Spinal cord (tissue), 10 donors: ENCODE measurements around the gene SLC6A8. TPM values are rescaled to one million over a fixed set of nuclear protein-coding genes. Genes with fewer than 3 reads are reported as not detected.

Source experiments
- DNase-seq, 6 donors: peaks; one replicate each; pipeline versions ENCODE4 v3.0.0 to v3.0.0-alpha.2; 2013 to 2015; ENCODE audit warnings: low spot score in 6 of 6, low read depth in 4 of 6
- H3K27ac ChIP-seq: one replicate; pipeline ENCODE4 v1.5.1; 2013; ENCODE audit warnings: low read depth, low read length, control low read depth
- H3K27me3 ChIP-seq: one replicate; pipeline ENCODE4 v1.6.1; 2013; ENCODE audit warnings: low read length; ENCODE audit not compliant: control insufficient read depth, insufficient read depth
- H3K36me3 ChIP-seq: one replicate; pipeline ENCODE4 v1.6.1; 2013; ENCODE audit warnings: low read length; ENCODE audit not compliant: control insufficient read depth, insufficient read depth
- H3K4me1 ChIP-seq: one replicate; pipeline ENCODE4 v1.6.1; 2013; ENCODE audit warnings: low read length; ENCODE audit not compliant: control insufficient read depth, insufficient read depth
- H3K4me3 ChIP-seq: one replicate; pipeline ENCODE4 v1.5.1; 2013; ENCODE audit warnings: low read depth, low read length, control low read depth
- H3K9me3 ChIP-seq: one replicate; pipeline ENCODE4 v1.6.1; 2013; ENCODE audit warnings: low read length; ENCODE audit not compliant: control insufficient read depth, insufficient read depth
- WGBS: methylation state at CpG from one replicate; pipeline ENCODE4 v1.1.5; 2013; ENCODE audit warnings: missing lambda C conversion rate; ENCODE audit not compliant: insufficient coverage; 5-methylcytosine and 5-hydroxymethylcytosine counted together
- polyA plus RNA-seq, 2 donors: library from polyadenylated mRNA; unstranded; fragments of 120-200 nt; gene quantifications; one replicate each; pipeline ENCODE4 v1.2.1, GENCODE V29; 2013; ENCODE audit not compliant: insufficient read length in 2 of 2
- total RNA-seq, 2 donors: library from RNA; depleted of rRNA in 1 of 2; stranded (reverse); fragments of 120-200 nt in 1 of 2; fragments of >200 nt in 1 of 2; gene quantifications; one replicate each; pipeline versions ENCODE4 v1.2.3 to v1.2.4, GENCODE V29; 2013 to 2014
- donor health status: healthy.

The SLC6A8 gene
- total and polyA plus RNA-seq, 4 donors: 22.3 to 77.0 (median 47.5) TPM

- no peaks in the 10 kb centered on the region for H3K4me1 ChIP-seq
- no peaks in the 10 kb centered on the region for H3K36me3 ChIP-seq
- DNase-seq: no peak
- peaks cover 12% of the 10 kb centered on the region for H3K27me3 ChIP-seq
- no peaks in the 10 kb centered on the region for H3K9me3 ChIP-seq
- 71% methylated on average over 1 of the region's 3 CpGs for WGBS
- H3K4me3 ChIP-seq: no peak overlapping the region
- H3K27ac ChIP-seq: no peak overlapping the region
Observed at GRCh38 chrX:153659268-153659667, 28.5 kb upstream of the SLC6A8 start.

DNA sequence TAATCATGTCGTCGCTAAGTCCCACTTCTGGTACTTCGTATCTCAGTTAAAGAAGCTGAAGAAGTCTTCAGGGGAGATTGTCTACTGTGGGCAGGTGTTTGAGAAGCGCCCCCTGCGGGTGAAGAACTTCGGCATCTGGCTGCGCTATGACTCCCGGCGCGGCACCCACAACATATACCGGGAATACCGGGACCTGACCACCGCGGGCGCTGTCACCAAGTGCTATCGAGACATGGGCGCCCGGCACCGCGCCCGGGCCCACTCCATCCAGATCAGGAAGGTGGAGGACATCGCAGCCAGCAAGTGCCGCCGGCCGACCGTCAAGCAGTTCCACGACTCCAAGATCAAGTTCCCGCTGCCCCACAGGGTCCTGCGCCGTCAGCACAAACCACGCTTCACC, 25.5 kb upstream of the SLC6A8 start:
- Histone ChIP-seq H3K27me3 (peaks cover 12% of the 10 kb centered on the region), H3K4me1 (peaks cover under 1% of the 10 kb centered on the region), H3K27ac (no peak overlapping the region), H3K9me3 (no peaks in the 10 kb centered on the region), H3K36me3 (no peaks in the 10 kb centered on the region), H3K4me3 (no peak overlapping the region)
- 20% methylated on average over 29 of the region's 31 CpGs for WGBS
- no peak for DNase-seq

DNA sequence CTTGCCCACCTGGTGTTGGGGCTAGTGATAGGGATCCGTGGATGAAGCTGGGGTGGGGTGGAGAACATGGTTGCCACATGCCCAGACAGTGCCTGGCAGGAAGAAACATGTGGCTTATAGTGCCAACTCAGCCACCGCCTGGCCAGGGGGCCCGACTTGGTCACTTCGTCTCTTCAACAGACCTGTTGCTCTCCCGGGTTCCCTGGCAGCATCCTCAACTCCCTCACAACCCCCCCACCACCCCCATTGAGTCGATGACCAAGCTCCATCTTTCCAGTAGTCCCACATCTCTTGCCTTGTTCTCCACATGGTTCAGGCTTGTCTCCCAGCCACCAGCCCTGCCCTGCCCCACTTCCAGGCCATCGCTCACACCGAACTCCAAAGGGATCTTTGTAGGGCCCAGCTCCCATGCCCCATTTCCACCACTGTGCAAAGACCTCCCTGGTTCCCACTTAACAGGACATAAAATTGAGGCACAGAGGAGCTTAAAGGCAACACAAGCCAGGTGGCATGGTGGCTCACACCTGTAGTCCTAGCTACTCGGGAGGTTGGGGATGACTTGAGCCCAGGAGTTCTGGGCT, 21.9 kb upstream of the SLC6A8 start:
- Histone ChIP-seq H3K4me1 (peaks cover 14% of the 10 kb centered on the region), H3K4me3 (no peak overlapping the region), H3K36me3 (peaks cover 6% of the 10 kb centered on the region), H3K9me3 (no peaks in the 10 kb centered on the region), H3K27ac (no peak overlapping the region), H3K27me3 (peaks cover 12% of the 10 kb centered on the region)
- no peak for DNase-seq
- 83% methylated on average over 8 of the region's 9 CpGs for WGBS

DNA sequence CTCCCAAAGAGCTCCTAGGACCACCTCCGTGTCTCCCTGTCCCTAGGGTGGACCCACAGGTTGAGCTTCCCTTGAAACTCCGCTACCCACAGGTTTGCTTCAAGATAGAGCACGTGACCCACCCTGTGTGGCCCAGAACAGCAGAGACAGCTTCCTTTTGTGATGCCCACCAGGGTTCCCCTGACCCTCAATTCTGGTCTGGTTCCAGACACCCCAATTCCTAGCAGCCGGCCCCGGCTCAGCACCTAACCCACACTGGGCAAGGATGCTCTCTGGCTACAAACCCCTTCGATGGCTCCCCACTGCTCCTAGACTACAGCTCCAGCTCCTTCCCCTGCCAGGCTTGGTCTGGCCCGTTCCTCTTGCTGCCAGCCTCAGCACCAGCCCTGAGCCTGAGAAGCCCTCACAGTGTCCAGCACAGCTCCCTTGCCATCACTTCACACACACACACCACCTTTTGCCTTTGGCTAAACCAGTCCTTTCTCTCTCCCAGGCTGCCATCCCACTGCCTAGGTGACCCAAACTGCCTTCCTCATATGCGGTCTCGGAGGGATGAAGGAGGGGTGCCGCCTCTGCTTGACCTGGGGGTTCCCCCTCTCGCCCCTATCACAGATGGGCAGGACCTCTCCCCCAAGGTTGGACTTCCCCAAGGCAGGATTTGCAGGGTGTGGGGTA, 20.3 kb upstream of the SLC6A8 start:
- WGBS: 73% methylated on average over 7 of the region's 11 CpGs
- H3K27me3 ChIP-seq: peaks cover 2% of the 10 kb centered on the region
- no peak overlapping the region for H3K27ac ChIP-seq
- peaks cover 14% of the 10 kb centered on the region for H3K4me1 ChIP-seq
- H3K36me3 ChIP-seq: peaks cover 21% of the 10 kb centered on the region
- no peak overlapping the region for H3K4me3 ChIP-seq
- no peak for DNase-seq
- no peaks in the 10 kb centered on the region for H3K9me3 ChIP-seq

DNA sequence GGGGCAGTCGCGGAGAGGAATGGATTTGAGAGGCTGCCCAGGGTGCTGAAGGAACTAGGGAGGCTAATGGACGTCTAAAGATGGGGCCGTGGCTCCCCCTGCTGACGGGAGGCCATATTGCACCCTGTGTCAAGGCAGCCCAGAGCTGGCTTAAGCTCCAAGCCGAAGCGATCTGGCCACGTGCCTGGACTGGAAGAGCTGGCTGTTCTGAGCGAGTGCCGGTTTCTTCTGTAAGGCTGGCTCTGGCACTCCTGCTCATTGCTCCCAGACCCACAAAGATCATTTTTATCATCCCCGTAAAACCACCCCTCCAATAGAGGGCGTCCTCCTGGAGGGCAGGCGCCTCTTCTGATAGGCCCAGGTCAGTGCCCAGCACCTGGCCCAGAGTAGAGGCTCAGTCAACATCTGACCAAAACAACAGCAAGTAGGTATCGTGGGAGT, 19.8 kb upstream of the SLC6A8 start:
- Histone ChIP-seq H3K27ac (no peak overlapping the region), H3K4me1 (peaks cover 16% of the 10 kb centered on the region), H3K27me3 (peaks cover 4% of the 10 kb centered on the region), H3K9me3 (peaks cover 1% of the 10 kb centered on the region), H3K36me3 (peaks cover 22% of the 10 kb centered on the region), H3K4me3 (no peak overlapping the region)
- WGBS: 20% methylated on average over 11 of the region's 14 CpGs
- DNase-seq: peak in 5 of 6 donors; percentile 70 to 95 (median 73)

DNA sequence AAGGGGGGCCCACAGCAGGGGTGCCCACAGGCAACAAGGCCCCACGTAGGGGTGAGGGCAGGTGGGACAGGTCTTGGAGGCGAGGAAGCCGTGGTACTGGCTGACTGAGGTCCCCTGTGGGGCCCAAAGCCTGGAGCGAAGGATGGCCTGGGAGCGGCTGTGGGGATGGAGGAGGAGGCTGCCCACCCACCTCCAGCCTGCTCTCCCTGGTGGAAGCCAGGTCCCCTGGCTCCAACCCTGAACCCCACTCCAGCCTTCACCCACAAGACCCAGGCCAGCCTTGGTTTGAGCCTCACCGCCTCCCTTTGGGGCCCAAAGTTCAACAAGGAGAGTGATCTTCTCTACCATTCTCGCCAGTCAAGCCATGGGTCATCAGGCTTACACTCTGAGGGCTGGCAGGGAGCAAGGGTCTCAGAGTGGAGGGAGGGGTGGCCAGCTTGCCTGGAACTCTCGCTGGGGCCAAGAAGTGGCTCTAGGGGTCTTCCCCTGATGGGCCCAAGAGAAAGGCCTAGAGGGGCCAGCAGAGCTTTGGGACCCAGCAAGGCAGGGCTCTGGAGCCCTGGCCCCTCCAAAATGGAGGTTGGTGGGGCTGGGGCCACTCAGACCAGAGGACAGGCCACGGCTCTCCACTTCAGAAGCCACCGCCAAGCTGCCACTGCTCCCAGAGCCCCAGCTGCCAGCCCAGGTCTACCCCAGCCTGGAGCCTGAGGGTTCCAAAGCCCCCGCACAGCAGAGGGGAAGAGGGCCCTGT, 19.1 kb upstream of the SLC6A8 start:
- no peak for DNase-seq
- H3K27ac ChIP-seq: no peak overlapping the region
- H3K36me3 ChIP-seq: peaks cover 22% of the 10 kb centered on the region
- 72% methylated on average over 7 of the region's 11 CpGs for WGBS
- H3K27me3 ChIP-seq: peaks cover 3% of the 10 kb centered on the region
- peaks cover 1% of the 10 kb centered on the region for H3K9me3 ChIP-seq
- H3K4me1 ChIP-seq: peaks cover 17% of the 10 kb centered on the region
- no peak overlapping the region for H3K4me3 ChIP-seq

GRCh38 chrX:153669174-153669890, 18.4 kb upstream of the SLC6A8 start:
- Histone ChIP-seq H3K27ac (no peak overlapping the region), H3K36me3 (peaks cover 22% of the 10 kb centered on the region), H3K27me3 (peaks cover 8% of the 10 kb centered on the region), H3K4me1 (peaks cover 21% of the 10 kb centered on the region), H3K4me3 (no peak overlapping the region), H3K9me3 (peaks cover 1% of the 10 kb centered on the region)
- no peak for DNase-seq
- WGBS: 44% methylated on average over 7 of the region's 17 CpGs

DNA sequence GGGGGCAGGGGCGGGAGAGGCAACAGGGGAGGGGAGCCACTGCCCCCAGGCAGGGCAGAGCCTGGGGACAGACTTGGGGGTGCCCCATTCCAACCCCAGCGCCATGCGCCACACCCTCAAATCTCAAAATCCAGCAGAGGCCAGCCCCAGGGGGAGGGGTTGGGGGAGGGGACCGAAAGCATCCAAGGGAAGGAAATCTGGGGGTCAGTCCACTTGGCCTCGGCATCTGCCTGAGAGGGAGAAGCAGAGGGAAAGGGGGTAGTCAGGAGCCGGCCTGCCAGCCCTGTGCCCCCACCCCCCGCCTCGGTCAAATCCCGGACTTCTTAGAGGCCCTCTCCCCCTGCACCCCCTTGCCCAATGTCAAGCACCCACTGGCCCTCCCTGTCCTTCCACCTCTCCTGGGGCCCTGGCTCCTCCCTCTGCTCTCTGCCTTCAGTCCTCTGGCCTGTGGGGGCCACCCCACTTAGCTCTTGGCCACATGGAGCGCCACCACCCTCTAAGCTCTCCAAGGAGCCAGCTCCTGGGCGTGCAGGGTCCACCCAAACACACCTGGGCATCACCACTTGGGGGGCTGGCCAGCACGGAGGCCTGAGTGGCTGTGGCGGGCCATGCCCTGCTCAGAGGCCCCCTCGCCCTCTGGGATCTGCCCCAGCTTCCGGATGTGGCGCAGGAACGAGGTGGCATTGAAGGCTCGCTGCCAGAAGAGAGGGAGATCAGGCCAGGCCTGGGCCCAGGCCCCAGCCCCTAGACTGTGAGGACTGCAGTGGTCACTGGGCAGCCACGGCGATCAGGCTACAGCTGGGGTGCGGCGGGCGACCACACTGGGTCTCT, 17.6 kb upstream of the SLC6A8 start:
- H3K27me3 ChIP-seq: peaks cover 11% of the 10 kb centered on the region
- 75% methylated on average over 16 of the region's 23 CpGs for WGBS
- no peak overlapping the region for H3K27ac ChIP-seq
- no peak overlapping the region for H3K4me3 ChIP-seq
- H3K36me3 ChIP-seq: peaks cover 22% of the 10 kb centered on the region
- no peak for DNase-seq
- peaks cover 1% of the 10 kb centered on the region for H3K9me3 ChIP-seq
- H3K4me1 ChIP-seq: peaks cover 22% of the 10 kb centered on the region
